ENCODE results near the gene HIPK2.

Gene HIPK2

GRCh38 chr7:139645572-139646523, 131.9 kb downstream of the HIPK2 start:
- peak; percentile 48 for DNase-seq

- no peak for DNase-seq
Measured at GRCh38 chr7:139643951-139644585, 133.7 kb downstream of the HIPK2 start.

- DNase-seq = no peak
Measured at GRCh38 chr7:139642283-139642682, 135.5 kb downstream of the HIPK2 start.

DNA sequence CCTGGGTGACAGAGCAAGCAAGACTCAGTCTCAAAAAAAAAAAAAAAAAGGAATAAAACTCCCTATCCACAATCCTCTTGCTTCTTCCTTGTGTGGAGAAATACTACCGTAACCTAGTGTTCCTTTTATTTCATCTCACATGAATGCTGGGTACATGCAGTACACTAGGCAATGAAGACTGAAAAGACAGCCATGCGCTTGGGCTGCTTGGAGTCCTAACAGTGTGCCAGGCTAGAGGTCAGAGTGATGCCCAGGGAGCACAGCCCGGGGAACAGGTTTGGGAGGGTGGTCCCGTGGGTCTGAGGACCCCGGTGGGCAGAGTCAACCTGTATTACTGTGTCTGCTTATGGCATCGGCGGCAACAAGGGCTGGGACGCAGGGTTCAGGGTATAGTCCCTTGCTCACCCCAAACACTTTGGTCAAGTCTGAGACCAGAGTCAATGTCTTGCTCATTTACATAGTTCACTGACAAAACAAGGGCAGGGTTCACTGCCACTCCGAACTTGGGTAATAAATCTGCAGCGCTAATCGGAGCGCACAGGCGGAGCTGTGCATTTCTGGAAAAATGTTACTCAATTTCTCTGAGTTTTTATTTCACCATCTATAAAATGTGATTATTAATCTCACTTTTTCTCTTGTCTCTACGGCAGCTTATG, 136.3 kb downstream of the HIPK2 start:
- DNase-seq = no peak

DNA sequence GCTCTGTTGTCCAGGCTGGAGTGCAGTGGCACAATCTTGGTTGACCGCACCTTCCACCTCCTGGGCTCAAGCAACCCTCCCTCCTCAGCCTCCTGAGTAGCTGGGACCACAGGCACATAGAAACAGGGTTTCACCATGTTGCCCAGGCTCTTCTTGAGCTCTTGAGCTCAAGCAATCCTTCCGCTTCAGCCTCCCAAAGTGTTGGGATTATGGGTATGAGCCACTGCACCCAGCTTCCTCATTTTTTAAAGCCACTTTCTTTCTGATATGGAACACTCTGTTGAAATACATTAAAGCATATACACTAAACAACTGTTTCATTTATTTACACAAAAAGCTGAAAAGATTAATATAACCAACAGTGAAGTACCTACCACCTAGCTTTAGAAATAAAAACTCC, 137.1 kb downstream of the HIPK2 start:
- no peak for DNase-seq

GRCh38 chr7:139639563-139639962, 138.2 kb downstream of the HIPK2 start:
- DNase-seq = no peak

DNA sequence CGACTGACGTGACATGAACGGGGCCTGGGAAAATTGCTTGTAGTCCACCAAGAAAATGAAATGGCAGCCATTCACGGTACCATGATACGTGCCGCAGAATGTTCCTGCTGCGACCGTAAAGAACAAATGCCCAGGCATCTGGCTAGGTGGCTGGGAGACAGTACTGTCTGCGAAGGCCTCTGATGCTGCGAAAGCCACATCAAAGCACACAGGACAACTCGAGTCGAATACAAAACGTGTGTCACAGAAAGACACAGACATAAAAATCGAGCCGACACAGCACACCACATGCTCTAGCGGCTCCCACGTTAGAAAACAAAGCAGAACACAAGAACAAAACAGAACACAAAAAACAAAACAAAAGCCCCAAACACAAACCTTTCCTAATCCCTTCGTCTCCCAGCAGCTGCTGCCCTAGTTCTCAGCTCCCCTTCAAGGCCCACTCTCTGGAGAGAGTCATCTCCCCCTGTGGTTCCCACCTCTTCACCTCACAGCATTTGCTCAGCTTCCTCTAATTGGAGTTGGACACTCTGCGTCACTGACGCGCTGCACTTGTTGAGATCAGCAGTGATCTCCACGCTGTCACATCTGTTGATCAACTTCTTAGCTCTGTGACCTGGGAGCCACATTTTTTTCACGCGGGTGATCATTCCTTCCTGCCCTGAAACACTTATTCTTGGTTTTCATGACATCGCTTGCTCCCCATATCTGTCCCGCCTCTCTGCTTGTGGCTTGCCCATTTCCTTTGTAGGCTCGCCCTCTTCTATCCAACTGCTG, 142.1 kb downstream of the HIPK2 start:
- no peak for DNase-seq

- no peak for DNase-seq
Measured at GRCh38 chr7:139634087-139634486, 143.7 kb downstream of the HIPK2 start.

DNA sequence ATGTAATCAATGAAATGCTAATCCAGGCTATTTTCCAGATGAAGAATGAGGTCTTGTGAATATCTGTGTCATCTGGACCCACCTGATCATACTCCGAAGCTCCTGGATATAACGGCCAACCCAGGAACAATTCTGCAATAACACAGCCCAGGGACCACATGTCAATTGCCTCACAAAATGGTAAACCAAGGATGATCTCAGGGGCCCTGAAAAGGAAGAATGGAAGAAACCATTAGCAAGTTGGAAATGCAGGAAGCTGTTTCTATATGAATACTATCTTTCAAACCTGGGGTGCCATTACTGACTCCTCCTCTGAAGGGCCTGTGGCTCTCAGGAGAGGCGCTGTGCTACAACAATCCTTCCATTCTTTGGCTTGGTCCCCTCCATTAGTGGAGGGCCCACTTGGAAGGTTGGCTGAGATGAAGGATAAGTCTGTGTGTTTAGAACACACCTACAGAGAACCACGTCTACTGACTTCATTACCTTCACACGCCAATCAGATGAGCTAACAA, 146.2 kb downstream of the HIPK2 start:
- DNase-seq = no peak

DNA sequence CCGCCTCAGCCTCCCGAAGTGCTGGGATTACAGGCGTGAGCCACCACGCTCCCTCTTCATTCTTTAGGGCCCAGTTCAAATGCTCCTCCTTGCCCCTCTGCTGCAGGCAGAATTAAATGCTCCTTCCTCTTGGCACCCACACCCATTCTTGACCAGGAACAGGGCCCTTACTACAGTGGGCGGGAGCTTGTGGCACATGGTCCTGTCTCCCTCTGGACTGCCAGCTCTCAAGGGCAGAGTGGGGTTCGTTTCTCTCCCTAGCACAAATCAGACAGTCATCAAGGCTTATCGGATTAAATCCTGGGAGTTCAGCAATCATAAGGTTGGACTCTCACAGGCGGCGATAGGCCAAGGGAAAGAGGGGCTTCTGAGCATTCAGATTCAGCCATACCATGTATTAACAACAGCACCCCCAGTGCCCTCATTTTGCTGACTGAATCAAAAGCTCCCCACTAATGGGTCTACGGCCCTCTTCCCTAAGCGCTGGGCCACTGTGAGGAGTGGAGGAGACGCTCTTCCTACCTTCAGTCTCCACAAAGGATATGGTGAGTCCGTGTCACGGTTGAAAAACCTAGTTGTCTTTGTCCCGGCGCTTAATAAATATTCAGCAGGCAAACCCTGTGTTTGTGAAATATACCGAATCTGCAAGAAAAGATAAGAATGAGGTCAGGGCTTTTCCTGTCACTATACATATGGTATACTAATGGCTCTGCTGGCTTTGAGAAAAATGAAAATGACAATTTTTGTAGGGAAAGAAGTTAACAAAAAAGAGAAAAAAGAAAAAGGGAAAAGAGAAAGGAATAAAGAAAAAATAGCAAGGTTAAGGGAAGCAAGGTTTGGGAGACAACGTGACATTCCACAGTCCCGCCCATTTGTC, 146.9 kb downstream of the HIPK2 start:
- DNase-seq = no peak

GRCh38 chr7:139629392-139630082, 148.3 kb downstream of the HIPK2 start:
- DNase-seq = no peak

GRCh38 chr7:139627831-139628230, 150.0 kb downstream of the HIPK2 start:
- no peak for DNase-seq

GRCh38 chr7:139626817-139627216, 151.0 kb downstream of the HIPK2 start:
- DNase-seq = no peak

GRCh38 chr7:139623518-139623917, 154.3 kb downstream of the HIPK2 start:
- no peak for DNase-seq

DNA sequence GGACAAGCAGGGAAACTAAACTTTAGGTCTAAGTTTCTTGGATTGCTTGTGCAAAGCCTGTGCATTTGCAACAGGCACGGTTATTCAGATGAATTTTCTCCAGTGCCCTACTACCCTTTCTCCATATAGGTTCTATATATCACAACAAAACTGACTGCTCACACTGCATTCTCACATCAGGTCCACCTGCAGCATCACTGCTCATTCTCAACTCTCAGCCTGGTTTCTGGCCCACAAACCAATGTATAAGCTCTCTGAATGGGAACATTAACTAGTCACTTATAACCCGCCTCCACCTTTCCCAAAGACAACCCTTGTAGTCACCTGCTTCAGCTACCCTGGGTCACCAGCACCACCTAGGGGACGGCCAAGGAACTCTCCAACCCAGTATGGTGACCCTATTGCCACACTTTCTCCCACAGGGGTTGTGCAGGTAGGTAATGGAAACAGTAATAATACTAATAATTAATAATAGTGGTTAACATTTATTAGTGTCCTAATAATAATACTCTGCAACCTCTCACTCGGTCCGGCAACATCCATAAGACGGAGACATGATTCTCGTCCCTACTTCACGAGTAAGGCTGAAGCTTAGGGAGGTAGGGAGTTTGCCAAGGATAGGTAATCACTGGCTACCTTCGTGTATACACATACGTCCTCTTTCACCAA, 157.0 kb downstream of the HIPK2 start:
- DNase-seq = no peak

DNA sequence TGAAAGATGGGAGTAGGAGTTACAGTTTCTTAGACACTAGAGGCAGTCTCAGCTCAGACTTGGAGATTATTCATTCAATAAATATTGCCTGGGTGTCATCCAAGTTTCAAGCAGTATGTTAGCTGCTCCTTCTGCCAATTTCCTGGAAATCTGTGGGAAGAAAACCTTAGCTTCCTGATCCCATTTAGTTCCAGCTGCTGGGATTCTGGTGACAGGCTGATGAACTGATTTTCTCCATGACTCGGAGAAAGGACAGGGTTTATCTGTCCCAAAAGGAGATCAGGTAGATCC, 158.5 kb downstream of the HIPK2 start:
- DNase-seq = peak; percentile 15

GRCh38 chr7:139618482-139619366, 159.1 kb downstream of the HIPK2 start:
- peak; percentile 12 for DNase-seq

GRCh38 chr7:139617074-139617473, 160.7 kb downstream of the HIPK2 start:
- DNase-seq = no peak

- no peak for DNase-seq
Measured at GRCh38 chr7:139614886-139615285, 162.9 kb downstream of the HIPK2 start.

- DNase-seq = no peak
Measured at GRCh38 chr7:139613971-139614411, 163.8 kb downstream of the HIPK2 start.

All from NCI-H226 (cell line).